ENCODE results near the gene DNAJA4. TPM values are rescaled to one million over a fixed set of nuclear protein-coding genes. Genes with fewer than 3 reads are reported as not detected.

The DNAJA4 gene
- total RNA-seq, 3 donors from 2014 or later (not counting 1 experiment from before 2014, with no cell fraction given): 23.2 to 28.8 (median 26.3) TPM

- DNase-seq (no peak), ATAC-seq (no peak)
- intact Hi-C loops (cut with micrococcal nuclease): no loop called here
- WGBS (ENCODE audit: insufficient coverage): 75% methylated on average over 1 of the region's 3 CpGs
- Histone ChIP-seq H3K27ac (ENCODE audit: low read length) (no peak overlapping the region), H3K4me3 (ENCODE audit: low read length) (no peak overlapping the region), H3K4me1 (ENCODE audit: control insufficient read depth, insufficient read depth, low read length) (peaks cover 6% of the 10 kb centered on the region), H3K27me3 (ENCODE audit: control insufficient read depth, insufficient read depth, low read length) (no peaks in the 10 kb centered on the region), H3K36me3 (ENCODE audit: control insufficient read depth, insufficient read depth, low read length) (no peaks in the 10 kb centered on the region), H3K9me3 (ENCODE audit: control insufficient read depth, insufficient read depth, low read length) (no peaks in the 10 kb centered on the region)
- no peak overlapping the region for H3K27ac Mint-ChIP-seq
- H3K27me3 Mint-ChIP-seq (ENCODE audit: low read depth in 2 of 2): no peaks in the 10 kb centered on the region
- peaks cover 0 to 6% of the 10 kb centered on the region in 2 donors for H3K4me1 Mint-ChIP-seq
- no peaks in the 10 kb centered on the region for H3K9me3 Mint-ChIP-seq
- TF ChIP-seq CTCF (IDR thresholded peaks at IDR 0.05): no peak
- H3K36me3 Mint-ChIP-seq: no peaks in the 10 kb centered on the region
- no peak overlapping the region for H3K4me3 Mint-ChIP-seq
Observed at GRCh38 chr15:78225783-78226541, 38.4 kb upstream of the DNAJA4 start.

GRCh38 chr15:78228356-78228996, 35.9 kb upstream of the DNAJA4 start:
- intact Hi-C loops (cut with micrococcal nuclease): no loop called here
- H3K27me3 Mint-ChIP-seq (ENCODE audit: low read depth in 2 of 2): peaks cover 0 to under 1% of the 10 kb centered on the region in 2 donors
- Histone ChIP-seq H3K27ac (ENCODE audit: low read length) (no peak overlapping the region), H3K4me3 (ENCODE audit: low read length) (no peak overlapping the region), H3K9me3 (ENCODE audit: control insufficient read depth, insufficient read depth, low read length) (no peaks in the 10 kb centered on the region), H3K27me3 (ENCODE audit: control insufficient read depth, insufficient read depth, low read length) (no peaks in the 10 kb centered on the region), H3K36me3 (ENCODE audit: control insufficient read depth, insufficient read depth, low read length) (no peaks in the 10 kb centered on the region), H3K4me1 (ENCODE audit: control insufficient read depth, insufficient read depth, low read length) (peaks cover 6% of the 10 kb centered on the region)
- no peak for ATAC-seq
- H3K4me1 Mint-ChIP-seq: peaks cover 0 to 4% of the 10 kb centered on the region in 2 donors
- H3K9me3 Mint-ChIP-seq: no peaks in the 10 kb centered on the region
- WGBS (ENCODE audit: insufficient coverage): 86% methylated on average over 6 of the region's 8 CpGs
- TF ChIP-seq CTCF (IDR thresholded peaks at IDR 0.05): no peak
- H3K36me3 Mint-ChIP-seq: no peaks in the 10 kb centered on the region
- H3K27ac Mint-ChIP-seq: no peak overlapping the region
- DNase-seq: no peak
- H3K4me3 Mint-ChIP-seq: no peak overlapping the region

GRCh38 chr15:78229431-78230406, 34.6 kb upstream of the DNAJA4 start:
- Mint-ChIP-seq H3K4me3 (no peak overlapping the region), H3K4me1 (no peaks in the 10 kb centered on the region), H3K36me3 (no peaks in the 10 kb centered on the region), H3K27me3 (ENCODE audit: low read depth in 2 of 2) (peaks cover 2 to 8% of the 10 kb centered on the region in 2 donors), H3K27ac (no peak overlapping the region), H3K9me3 (no peaks in the 10 kb centered on the region)
- no peak overlapping the region for H3K4me3 ChIP-seq (ENCODE audit: low read length)
- H3K36me3 ChIP-seq (ENCODE audit: control insufficient read depth, insufficient read depth, low read length): no peaks in the 10 kb centered on the region
- DNase-seq: no peak
- 87% methylated on average over 17 of the region's 17 CpGs for WGBS (ENCODE audit: insufficient coverage)
- H3K9me3 ChIP-seq (ENCODE audit: control insufficient read depth, insufficient read depth, low read length): no peaks in the 10 kb centered on the region
- intact Hi-C loops (cut with micrococcal nuclease): no loop called here
- no peaks in the 10 kb centered on the region for H3K4me1 ChIP-seq (ENCODE audit: control insufficient read depth, insufficient read depth, low read length)
- H3K27me3 ChIP-seq (ENCODE audit: control insufficient read depth, insufficient read depth, low read length): no peaks in the 10 kb centered on the region
- no peak for ATAC-seq
- no peak for TF ChIP-seq CTCF (IDR thresholded peaks at IDR 0.05)
- H3K27ac ChIP-seq (ENCODE audit: low read length): no peak overlapping the region
